Activated naive CD4-positive, alpha-beta T cell treated with Interleukin-2 at 50 U/mL for 16 hours (primary cell): ENCODE data around the gene PANX3.
A peak's percentile ranks its signal among the peaks of the same experiment; 100 is the strongest.

ENCODE experiments used
- DNase-seq: peaks from one replicate; pipeline ENCODE4 v3.0.0-alpha.2; 2020

Gene PANX3

GRCh38 chr11:124658986-124659385 lies 47.8 kb downstream of the PANX3 start:
- no peak for DNase-seq

DNA sequence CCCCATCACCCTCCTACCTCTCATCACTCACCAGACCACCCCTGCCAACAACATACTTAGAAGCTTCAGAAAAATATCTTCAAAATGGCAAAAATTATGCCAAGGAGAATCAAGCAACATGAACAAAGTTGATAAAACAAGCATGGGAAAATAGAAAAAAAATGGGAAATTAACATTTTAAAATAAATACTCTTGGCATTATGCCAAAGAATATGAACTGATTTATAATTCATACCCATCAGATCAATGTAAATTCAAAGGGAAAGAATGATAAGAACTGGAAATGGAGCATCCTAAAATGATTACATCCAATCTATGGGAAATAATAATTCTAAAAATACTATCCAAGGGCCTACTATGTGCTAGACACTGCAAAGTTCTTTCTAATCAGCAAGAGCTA lies 50.3 kb downstream of the PANX3 start:
- no peak for DNase-seq

GRCh38 chr11:124662106-124662505 lies 50.9 kb downstream of the PANX3 start:
- no peak for DNase-seq

- DNase-seq = no peak
These were observed 52.6 kb downstream of the PANX3 start for GRCh38 chr11:124663861-124664260.

DNA sequence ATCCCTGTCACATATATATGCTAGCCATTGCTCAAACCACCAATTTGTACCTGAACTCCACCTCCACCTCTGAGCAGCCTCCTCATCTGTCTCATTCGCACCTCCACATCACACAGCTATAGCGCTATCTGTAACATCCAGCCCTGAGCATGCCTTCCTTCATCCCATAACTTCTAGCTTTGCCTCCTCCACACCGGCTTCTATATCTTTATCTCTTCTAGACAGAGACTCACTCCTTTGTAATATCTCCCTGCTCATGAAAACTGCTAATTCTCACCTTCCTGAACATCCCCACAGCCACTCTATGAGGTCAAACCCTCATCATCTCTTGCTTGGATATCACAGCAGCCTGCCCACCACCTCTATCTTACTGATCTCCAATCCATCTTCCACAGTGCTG lies 56.4 kb downstream of the PANX3 start:
- DNase-seq = no peak

- peak; percentile 25 for DNase-seq
These were observed 58.0 kb downstream of the PANX3 start for GRCh38 chr11:124669193-124669592.
